HepG2 (cell line): ENCODE measurements around the gene UBE2D4. TPM values are rescaled to one million over a fixed set of nuclear protein-coding genes. Genes with fewer than 3 reads are reported as not detected.
A peak's percentile ranks its signal among the peaks of the same experiment; 100 is the strongest.

Experiments
- AGO1 ChIP-seq: fragments of 200-400 bp; formaldehyde crosslinking; IDR thresholded peaks from 2 replicates; pipeline ENCODE4 v1.6.1; 2017; ENCODE audit warnings: mild to moderate bottlenecking, low read depth, low read length, moderate library complexity; ENCODE audit not compliant: poor library complexity, severe bottlenecking
- AGO2 ChIP-seq: fragments of 200-400 bp; formaldehyde crosslinking; optimal IDR thresholded peaks from 2 replicates; pipeline ENCODE3; 2017; ENCODE audit warnings: mild to moderate bottlenecking, low read depth, low read length, moderate library complexity
- ARNT2 ChIP-seq: sonication (generic); formaldehyde crosslinking; IDR thresholded peaks from 2 replicates; pipeline ENCODE4 v1.8.0; 2022; ENCODE audit warnings: mild to moderate bottlenecking, low read depth, missing genetic modification reagents, moderate library complexity
- ELF1 ChIP-seq: sonication (generic); formaldehyde crosslinking; IDR thresholded peaks from 2 replicates; pipeline ENCODE4 v1.4.0; 2020; ENCODE audit warnings: missing genetic modification reagents
- HIC2 ChIP-seq: sonication (generic); formaldehyde crosslinking; IDR thresholded peaks from 2 replicates; pipeline ENCODE4 v1.9.0; 2022; ENCODE audit warnings: low read depth, missing genetic modification reagents
- HOXA3 ChIP-seq: sonication (generic); formaldehyde crosslinking; IDR thresholded peaks from 2 replicates; pipeline ENCODE4 v1.5.0; 2020; ENCODE audit warnings: missing genetic modification reagents
- KDM2A ChIP-seq: sonication (generic); formaldehyde crosslinking; IDR thresholded peaks from 2 replicates; pipeline ENCODE4 v1.4.0; 2020; ENCODE audit warnings: low read depth, missing genetic modification reagents, borderline replicate concordance
- PBX3 ChIP-seq: sonication (generic); formaldehyde crosslinking; IDR thresholded peaks from 2 replicates; pipeline ENCODE4 v1.8.1; 2023; ENCODE audit warnings: missing genetic modification reagents, inconsistent platforms, borderline replicate concordance
- PHF21A ChIP-seq: sonication (generic); formaldehyde crosslinking; IDR thresholded peaks from 2 replicates; pipeline ENCODE4 v1.5.0; 2020; ENCODE audit warnings: mild to moderate bottlenecking, missing genetic modification reagents
- SIN3A ChIP-seq: IDR thresholded peaks from 2 replicates; pipeline ENCODE4 v1.6.1; 2011; ENCODE audit warnings: low read depth, mild to moderate bottlenecking, control low read depth, low read length, borderline replicate concordance
- SNAPC5 ChIP-seq: sonication (generic); formaldehyde crosslinking; IDR thresholded peaks from 2 replicates; pipeline ENCODE4 v1.8.1; 2023; ENCODE audit warnings: mild to moderate bottlenecking, missing genetic modification reagents, borderline replicate concordance
- UBTF ChIP-seq: sonication (generic); formaldehyde crosslinking; IDR thresholded peaks from 2 replicates; pipeline ENCODE4 v1.4.0; 2020; ENCODE audit warnings: mild to moderate bottlenecking, missing genetic modification reagents
- ZBTB14 ChIP-seq: sonication (generic); formaldehyde crosslinking; IDR thresholded peaks from 2 replicates; pipeline ENCODE4 v1.4.0; 2020; ENCODE audit warnings: missing genetic modification reagents
- ZFP37 ChIP-seq: sonication (generic); formaldehyde crosslinking; IDR thresholded peaks from 2 replicates; pipeline ENCODE4 v1.4.0; 2020; ENCODE audit warnings: missing genetic modification reagents, borderline replicate concordance
- ZNF235 ChIP-seq: sonication (generic); formaldehyde crosslinking; IDR thresholded peaks from 2 replicates; pipeline ENCODE4 v1.8.1; 2023; ENCODE audit warnings: mild to moderate bottlenecking, missing genetic modification reagents, borderline replicate concordance
- ZNF280D ChIP-seq: sonication (generic); formaldehyde crosslinking; IDR thresholded peaks from 2 replicates; pipeline ENCODE4 v1.5.1; 2020; ENCODE audit warnings: mild to moderate bottlenecking, missing genetic modification reagents
- ZNF317 ChIP-seq: sonication (generic); formaldehyde crosslinking; IDR thresholded peaks from 2 replicates; pipeline ENCODE4 v1.5.0; 2020; ENCODE audit warnings: mild to moderate bottlenecking, missing genetic modification reagents
- ZNF550 ChIP-seq: sonication (generic); formaldehyde crosslinking; IDR thresholded peaks from 2 replicates; pipeline ENCODE4 v1.4.0; 2020; ENCODE audit warnings: mild to moderate bottlenecking, missing genetic modification reagents, borderline replicate concordance
- ZSCAN12 ChIP-seq: sonication (generic); formaldehyde crosslinking; IDR thresholded peaks from 2 replicates; pipeline ENCODE4 v1.9.0; 2021; ENCODE audit warnings: mild to moderate bottlenecking, missing genetic modification reagents
- polyA plus RNA-seq, 8 experiments: library from polyadenylated mRNA; depleted of rRNA in 3 of 8; stranded (reverse) in 7 of 8; unstranded in 1 of 8; fragments of >200 nt; fragmentation: Illumina TruSeq in 4 of 8; extraction: Trizol in 4 of 8; gene quantifications; 2 replicates each; pipeline versions ENCODE4 v1.2.1 to v1.2.3, GENCODE V29; 2011 to 2016; ENCODE audit warnings: low read depth in 4 of 8, missing spikeins in 1 of 8, mixed read lengths in 1 of 8; ENCODE audit not compliant: insufficient read depth in 1 of 8
- total RNA-seq, 5 experiments: library from RNA; depleted of rRNA; stranded (reverse); fragments of >200 nt; fragmentation: Illumina TruSeq; extraction: Trizol; gene quantifications; 2 replicates each; pipeline ENCODE4 v1.2.3, GENCODE V29; 2016; ENCODE audit warnings: low read depth in 1 of 5

Gene UBE2D4
- total and polyA plus RNA-seq, 2 of the 13 experiments (the other 11 are each of a cell fraction or from before 2014, with no cell fraction given) = 9.9 to 16.0 TPM

GRCh38 chr7:43905956-43906330 lies 20.3 kb upstream of the UBE2D4 start (continued):
- peak; percentile 63; the same call in 1 of the 2 replicates for TF ChIP-seq UBTF (CRISPR knock-in tag)
- no peak for TF ChIP-seq ZNF235 (CRISPR knock-in tag)
- no peak for TF ChIP-seq ZFP37 (CRISPR knock-in tag)
- TF ChIP-seq HIC2 = no peak
- peak; percentile 41 for TF ChIP-seq ARNT2
- TF ChIP-seq KDM2A (CRISPR knock-in tag) = peak; percentile 53; the same call in 1 of the 2 replicates
- TF ChIP-seq ZNF317 (CRISPR knock-in tag) = no peak
- no peak for TF ChIP-seq ELF1 (CRISPR knock-in tag)
- no peak for TF ChIP-seq ZBTB14
- 0 out of 2 replicates have a peak, but pooled peaks have one; percentile 47 for TF ChIP-seq SIN3A
- TF ChIP-seq ZSCAN12 (CRISPR knock-in tag) = 0 out of 2 replicates have a peak, but pooled peaks have one; percentile 41
- TF ChIP-seq AGO2 = peak; percentile 70
- TF ChIP-seq HOXA3 (CRISPR knock-in tag) = no peak; the same call in 1 of the 2 replicates
- TF ChIP-seq PHF21A (CRISPR knock-in tag) = no peak
- no peak for TF ChIP-seq ZNF280D (CRISPR knock-in tag)
- TF ChIP-seq ZNF550 (CRISPR knock-in tag) = no peak
- 0 out of 2 replicates have a peak, but pooled peaks have one; percentile 40 for TF ChIP-seq PBX3 (CRISPR knock-in tag)
- TF ChIP-seq SNAPC5 (CRISPR knock-in tag) = no peak
- peak; percentile 62 for TF ChIP-seq AGO1
